Panc1 (cell line): ENCODE data around the gene SULF2.
"Not testable (repeated sequence)": the region's sequence is repeated elsewhere in the genome, so short reads cannot be mapped to it uniquely, and the experiment has no call there.

Experiments
- POLR2AphosphoS5 ChIP-seq: IDR thresholded peaks from 2 replicates; pipeline ENCODE4 v1.6.1; 2012; ENCODE audit warnings: mild to moderate bottlenecking, low read depth, low read length, moderate library complexity
- TF ChIP-seq, protein P1 (sequence below): fragments of 450-650 bp; IDR thresholded peaks from 2 replicates; pipeline ENCODE4 v1.5.1; 2017; ENCODE audit warnings: mild to moderate bottlenecking

DNA sequence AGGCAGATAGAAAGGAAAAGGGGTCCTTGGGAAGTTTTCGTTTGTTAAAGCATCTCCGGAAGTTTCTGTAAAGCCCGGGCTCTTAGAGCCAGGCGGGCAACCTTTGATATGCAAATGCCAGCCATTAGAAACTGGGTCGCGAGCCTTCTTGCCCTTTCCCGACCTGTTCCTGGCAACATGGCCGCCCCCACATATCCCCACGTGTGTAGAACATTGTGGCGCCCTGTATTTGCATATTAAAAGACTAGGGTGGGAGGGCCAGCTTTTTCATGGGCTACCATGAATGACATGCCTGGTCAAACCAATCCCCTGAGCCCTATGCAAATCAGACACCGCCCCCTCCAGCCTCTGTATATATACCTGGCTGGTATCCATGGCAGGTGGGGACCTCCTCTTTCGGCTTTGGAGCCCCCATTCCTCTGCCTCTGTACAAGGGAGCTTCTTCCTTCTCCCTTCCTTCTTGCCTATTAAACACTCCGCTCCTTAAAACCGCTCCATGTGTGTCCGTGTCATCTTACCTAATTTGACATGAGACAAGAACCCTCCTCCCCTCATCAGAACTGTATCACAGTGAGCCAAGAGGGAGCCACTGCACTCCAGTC is 19.0 kb upstream of the SULF2 start:
- TF ChIP-seq, protein P1, sequence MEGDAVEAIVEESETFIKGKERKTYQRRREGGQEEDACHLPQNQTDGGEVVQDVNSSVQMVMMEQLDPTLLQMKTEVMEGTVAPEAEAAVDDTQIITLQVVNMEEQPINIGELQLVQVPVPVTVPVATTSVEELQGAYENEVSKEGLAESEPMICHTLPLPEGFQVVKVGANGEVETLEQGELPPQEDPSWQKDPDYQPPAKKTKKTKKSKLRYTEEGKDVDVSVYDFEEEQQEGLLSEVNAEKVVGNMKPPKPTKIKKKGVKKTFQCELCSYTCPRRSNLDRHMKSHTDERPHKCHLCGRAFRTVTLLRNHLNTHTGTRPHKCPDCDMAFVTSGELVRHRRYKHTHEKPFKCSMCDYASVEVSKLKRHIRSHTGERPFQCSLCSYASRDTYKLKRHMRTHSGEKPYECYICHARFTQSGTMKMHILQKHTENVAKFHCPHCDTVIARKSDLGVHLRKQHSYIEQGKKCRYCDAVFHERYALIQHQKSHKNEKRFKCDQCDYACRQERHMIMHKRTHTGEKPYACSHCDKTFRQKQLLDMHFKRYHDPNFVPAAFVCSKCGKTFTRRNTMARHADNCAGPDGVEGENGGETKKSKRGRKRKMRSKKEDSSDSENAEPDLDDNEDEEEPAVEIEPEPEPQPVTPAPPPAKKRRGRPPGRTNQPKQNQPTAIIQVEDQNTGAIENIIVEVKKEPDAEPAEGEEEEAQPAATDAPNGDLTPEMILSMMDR, result not testable (repeated sequence)
- TF ChIP-seq POLR2AphosphoS5, result not testable (repeated sequence)
